HepG2 (cell line): Measurements from ENCODE around the gene SAMD15. TPM values are rescaled to one million over a fixed set of nuclear protein-coding genes. Genes with fewer than 3 reads are reported as not detected.

Source experiments
- DMAP1 ChIP-seq: IDR thresholded peaks from 2 replicates; pipeline ENCODE4 v1.6.1; 2016
- ISL2 ChIP-seq: sonication (generic); formaldehyde crosslinking; IDR thresholded peaks from 2 replicates; pipeline ENCODE4 v1.5.0; 2020; ENCODE audit warnings: missing genetic modification reagents
- KAT2B ChIP-seq: fragments of 150-350 bp; IDR thresholded peaks from 2 replicates; pipeline ENCODE4 v1.6.1; 2014; ENCODE audit warnings: low read depth, low read length, borderline replicate concordance
- MIER3 ChIP-seq: IDR thresholded peaks from 2 replicates; pipeline ENCODE4 v1.6.1; 2016; ENCODE audit warnings: missing compliant biosample characterization, borderline replicate concordance
- MZF1 ChIP-seq: sonication (generic); formaldehyde crosslinking; IDR thresholded peaks from 2 replicates; pipeline ENCODE4 v1.8.1; 2023; ENCODE audit warnings: mild to moderate bottlenecking, missing genetic modification reagents, borderline replicate concordance
- RARA ChIP-seq: IDR thresholded peaks from 2 replicates; pipeline ENCODE4 v1.6.1; 2016; ENCODE audit warnings: missing genetic modification reagents, missing compliant biosample characterization
- RXRB ChIP-seq: IDR thresholded peaks from 2 replicates; pipeline ENCODE4 v1.6.1; 2016; ENCODE audit warnings: borderline replicate concordance, missing genetic modification reagents, missing compliant biosample characterization
- SAFB2 ChIP-seq: sonication (generic); formaldehyde crosslinking; IDR thresholded peaks from 2 replicates; pipeline ENCODE4 v1.5.1; 2020; ENCODE audit warnings: missing genetic modification reagents, low read depth, mild to moderate bottlenecking, borderline replicate concordance
- SIN3A ChIP-seq: IDR thresholded peaks from 2 replicates; pipeline ENCODE4 v1.6.1; 2011; ENCODE audit warnings: low read depth, mild to moderate bottlenecking, control low read depth, low read length, borderline replicate concordance
- ZNF10 ChIP-seq: sonication (generic); formaldehyde crosslinking; IDR thresholded peaks from 2 replicates; pipeline ENCODE4 v1.4.0; 2020; ENCODE audit warnings: mild to moderate bottlenecking, low read depth, missing genetic modification reagents, borderline replicate concordance
- ZNF33A ChIP-seq: sonication (generic); formaldehyde crosslinking; IDR thresholded peaks from 2 replicates; pipeline ENCODE4 v1.5.1; 2020; ENCODE audit warnings: missing genetic modification reagents, mild to moderate bottlenecking, moderate library complexity, borderline replicate concordance
- ZNF567 ChIP-seq: sonication (generic); formaldehyde crosslinking; IDR thresholded peaks from 2 replicates; pipeline ENCODE4 v1.8.1; 2023; ENCODE audit warnings: mild to moderate bottlenecking, missing genetic modification reagents, borderline replicate concordance
- ZNF839 ChIP-seq: sonication (generic); formaldehyde crosslinking; IDR thresholded peaks from 2 replicates; pipeline ENCODE4 v1.4.0; 2020; ENCODE audit warnings: missing genetic modification reagents, mild to moderate bottlenecking, borderline replicate concordance
- polyA plus RNA-seq, 8 experiments: library from polyadenylated mRNA; depleted of rRNA in 3 of 8; stranded (reverse) in 7 of 8; unstranded in 1 of 8; fragments of >200 nt; fragmentation: Illumina TruSeq in 4 of 8; extraction: Trizol in 4 of 8; gene quantifications; 2 replicates each; pipeline versions ENCODE4 v1.2.1 to v1.2.3, GENCODE V29; 2011 to 2016; ENCODE audit warnings: low read depth in 4 of 8, missing spikeins in 1 of 8, mixed read lengths in 1 of 8; ENCODE audit not compliant: insufficient read depth in 1 of 8
- total RNA-seq, 5 experiments: library from RNA; depleted of rRNA; stranded (reverse); fragments of >200 nt; fragmentation: Illumina TruSeq; extraction: Trizol; gene quantifications; 2 replicates each; pipeline ENCODE4 v1.2.3, GENCODE V29; 2016; ENCODE audit warnings: low read depth in 1 of 5
- TF ChIP-seq, protein P1 (sequence below): sonication (generic); formaldehyde crosslinking; IDR thresholded peaks from 2 replicates; pipeline ENCODE4 v1.5.0; 2020; ENCODE audit warnings: missing genetic modification reagents, mild to moderate bottlenecking, borderline replicate concordance
- TF ChIP-seq, protein P2 (sequence below): fragments of 450-650 bp; IDR thresholded peaks from 2 replicates; pipeline ENCODE4 v1.6.1; 2017
- TF ChIP-seq, protein P3 (sequence below): sonication (generic); formaldehyde crosslinking; IDR thresholded peaks from 2 replicates; pipeline ENCODE4 v1.4.0; 2020; ENCODE audit warnings: missing genetic modification reagents, mild to moderate bottlenecking, borderline replicate concordance
- TF ChIP-seq, protein P4 (sequence below): fragments of 450-650 bp; IDR thresholded peaks from 2 replicates; pipeline ENCODE4 v1.6.1; 2016
- TF ChIP-seq, protein P5 (sequence below): sonication (generic); formaldehyde crosslinking; conservative IDR thresholded peaks from 2 replicates; pipeline ENCODE4 v1.4.0; 2020; ENCODE audit warnings: missing genetic modification reagents
- TF ChIP-seq, protein P6 (sequence below): IDR thresholded peaks from 2 replicates; pipeline ENCODE4 v1.6.1; 2016; ENCODE audit warnings: missing biosample characterization, missing genetic modification reagents, low read depth

SAMD15 gene
- total and polyA plus RNA-seq, 2 of the 13 experiments (the other 11 are each of a cell fraction or from before 2014, with no cell fraction given), result 0.09 to 1.3 TPM

DNA sequence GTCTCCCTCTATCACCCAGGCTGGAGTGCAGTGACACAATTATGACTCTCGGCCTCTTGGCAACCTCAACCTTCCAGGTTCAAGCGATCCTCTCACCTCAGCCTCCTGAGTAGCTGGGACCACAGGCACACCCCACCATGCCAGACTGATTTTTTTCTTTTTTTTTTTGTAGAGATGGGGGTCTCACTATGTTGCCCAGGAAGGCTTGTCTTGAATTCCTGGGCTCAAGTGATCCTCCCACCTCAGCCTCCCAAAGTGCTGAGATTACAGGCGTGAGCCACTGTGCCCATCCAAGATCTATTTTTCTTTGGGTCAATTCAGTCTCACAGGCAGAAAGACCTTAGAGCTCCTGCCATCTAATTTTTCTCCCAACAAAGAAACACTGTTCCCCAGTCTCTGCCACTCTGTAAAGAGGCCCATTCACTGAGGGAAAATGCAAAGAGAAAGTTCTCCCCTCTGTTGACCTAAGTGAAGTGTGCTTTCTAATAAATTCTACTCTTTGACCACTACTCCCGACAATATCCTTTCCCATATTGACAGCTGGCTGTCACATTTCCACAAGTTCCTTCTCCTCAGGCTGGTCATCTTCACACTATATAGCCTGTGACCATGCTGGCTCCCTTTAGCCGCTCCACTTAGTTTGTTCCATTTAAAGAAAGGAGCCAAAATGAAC lies 23.6 kb upstream of the SAMD15 start (continued):
- TF ChIP-seq, protein P1, sequence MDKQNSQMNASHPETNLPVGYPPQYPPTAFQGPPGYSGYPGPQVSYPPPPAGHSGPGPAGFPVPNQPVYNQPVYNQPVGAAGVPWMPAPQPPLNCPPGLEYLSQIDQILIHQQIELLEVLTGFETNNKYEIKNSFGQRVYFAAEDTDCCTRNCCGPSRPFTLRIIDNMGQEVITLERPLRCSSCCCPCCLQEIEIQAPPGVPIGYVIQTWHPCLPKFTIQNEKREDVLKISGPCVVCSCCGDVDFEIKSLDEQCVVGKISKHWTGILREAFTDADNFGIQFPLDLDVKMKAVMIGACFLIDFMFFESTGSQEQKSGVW, result no peak
- TF ChIP-seq, protein P2, sequence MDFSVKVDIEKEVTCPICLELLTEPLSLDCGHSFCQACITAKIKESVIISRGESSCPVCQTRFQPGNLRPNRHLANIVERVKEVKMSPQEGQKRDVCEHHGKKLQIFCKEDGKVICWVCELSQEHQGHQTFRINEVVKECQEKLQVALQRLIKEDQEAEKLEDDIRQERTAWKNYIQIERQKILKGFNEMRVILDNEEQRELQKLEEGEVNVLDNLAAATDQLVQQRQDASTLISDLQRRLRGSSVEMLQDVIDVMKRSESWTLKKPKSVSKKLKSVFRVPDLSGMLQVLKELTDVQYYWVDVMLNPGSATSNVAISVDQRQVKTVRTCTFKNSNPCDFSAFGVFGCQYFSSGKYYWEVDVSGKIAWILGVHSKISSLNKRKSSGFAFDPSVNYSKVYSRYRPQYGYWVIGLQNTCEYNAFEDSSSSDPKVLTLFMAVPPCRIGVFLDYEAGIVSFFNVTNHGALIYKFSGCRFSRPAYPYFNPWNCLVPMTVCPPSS, result no peak
- peak; percentile 46; the same call in 1 of the 2 replicates for TF ChIP-seq SIN3A
- no peak for TF ChIP-seq ZNF33A (CRISPR knock-in tag)
- TF ChIP-seq KAT2B, result no peak
- TF ChIP-seq, protein P3, sequence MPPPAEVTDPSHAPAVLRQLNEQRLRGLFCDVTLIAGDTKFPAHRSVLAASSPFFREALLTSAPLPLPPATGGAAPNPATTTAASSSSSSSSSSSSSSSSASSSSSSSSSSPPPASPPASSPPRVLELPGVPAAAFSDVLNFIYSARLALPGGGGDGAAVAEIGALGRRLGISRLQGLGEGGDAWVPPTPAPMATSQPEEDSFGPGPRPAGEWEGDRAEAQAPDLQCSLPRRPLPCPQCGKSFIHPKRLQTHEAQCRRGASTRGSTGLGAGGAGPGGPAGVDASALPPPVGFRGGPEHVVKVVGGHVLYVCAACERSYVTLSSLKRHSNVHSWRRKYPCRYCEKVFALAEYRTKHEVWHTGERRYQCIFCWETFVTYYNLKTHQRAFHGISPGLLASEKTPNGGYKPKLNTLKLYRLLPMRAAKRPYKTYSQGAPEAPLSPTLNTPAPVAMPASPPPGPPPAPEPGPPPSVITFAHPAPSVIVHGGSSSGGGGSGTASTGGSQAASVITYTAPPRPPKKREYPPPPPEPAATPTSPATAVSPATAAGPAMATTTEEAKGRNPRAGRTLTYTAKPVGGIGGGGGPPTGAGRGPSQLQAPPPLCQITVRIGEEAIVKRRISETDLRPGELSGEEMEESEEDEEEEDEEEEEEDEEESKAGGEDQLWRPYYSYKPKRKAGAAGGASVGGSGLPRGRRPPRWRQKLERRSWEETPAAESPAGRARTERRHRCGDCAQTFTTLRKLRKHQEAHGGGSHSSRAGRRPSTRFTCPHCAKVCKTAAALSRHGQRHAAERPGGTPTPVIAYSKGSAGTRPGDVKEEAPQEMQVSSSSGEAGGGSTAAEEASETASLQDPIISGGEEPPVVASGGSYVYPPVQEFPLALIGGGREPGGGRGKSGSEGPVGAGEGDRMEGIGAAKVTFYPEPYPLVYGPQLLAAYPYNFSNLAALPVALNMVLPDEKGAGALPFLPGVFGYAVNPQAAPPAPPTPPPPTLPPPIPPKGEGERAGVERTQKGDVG (CRISPR knock-in tag), result no peak
- TF ChIP-seq DMAP1 (CRISPR knock-in tag), result no peak
- no peak for TF ChIP-seq SAFB2 (CRISPR knock-in tag)
- TF ChIP-seq MZF1 (CRISPR knock-in tag), result no peak
- TF ChIP-seq, protein P4, sequence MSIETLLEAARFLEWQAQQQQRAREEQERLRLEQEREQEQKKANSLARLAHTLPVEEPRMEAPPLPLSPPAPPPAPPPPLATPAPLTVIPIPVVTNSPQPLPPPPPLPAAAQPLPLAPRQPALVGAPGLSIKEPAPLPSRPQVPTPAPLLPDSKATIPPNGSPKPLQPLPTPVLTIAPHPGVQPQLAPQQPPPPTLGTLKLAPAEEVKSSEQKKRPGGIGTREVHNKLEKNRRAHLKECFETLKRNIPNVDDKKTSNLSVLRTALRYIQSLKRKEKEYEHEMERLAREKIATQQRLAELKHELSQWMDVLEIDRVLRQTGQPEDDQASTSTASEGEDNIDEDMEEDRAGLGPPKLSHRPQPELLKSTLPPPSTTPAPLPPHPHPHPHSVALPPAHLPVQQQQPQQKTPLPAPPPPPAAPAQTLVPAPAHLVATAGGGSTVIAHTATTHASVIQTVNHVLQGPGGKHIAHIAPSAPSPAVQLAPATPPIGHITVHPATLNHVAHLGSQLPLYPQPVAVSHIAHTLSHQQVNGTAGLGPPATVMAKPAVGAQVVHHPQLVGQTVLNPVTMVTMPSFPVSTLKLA, result no peak
- TF ChIP-seq, protein P5, sequence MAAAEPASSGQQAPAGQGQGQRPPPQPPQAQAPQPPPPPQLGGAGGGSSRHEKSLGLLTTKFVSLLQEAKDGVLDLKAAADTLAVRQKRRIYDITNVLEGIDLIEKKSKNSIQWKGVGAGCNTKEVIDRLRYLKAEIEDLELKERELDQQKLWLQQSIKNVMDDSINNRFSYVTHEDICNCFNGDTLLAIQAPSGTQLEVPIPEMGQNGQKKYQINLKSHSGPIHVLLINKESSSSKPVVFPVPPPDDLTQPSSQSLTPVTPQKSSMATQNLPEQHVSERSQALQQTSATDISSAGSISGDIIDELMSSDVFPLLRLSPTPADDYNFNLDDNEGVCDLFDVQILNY (CRISPR knock-in tag), result no peak
- TF ChIP-seq RARA (CRISPR knock-in tag), result peak; percentile 68
- TF ChIP-seq MIER3, result 0 out of 2 replicates have a peak, but pooled peaks have one; percentile 34
- no peak for TF ChIP-seq ZNF10 (CRISPR knock-in tag)
- TF ChIP-seq, protein P6, sequence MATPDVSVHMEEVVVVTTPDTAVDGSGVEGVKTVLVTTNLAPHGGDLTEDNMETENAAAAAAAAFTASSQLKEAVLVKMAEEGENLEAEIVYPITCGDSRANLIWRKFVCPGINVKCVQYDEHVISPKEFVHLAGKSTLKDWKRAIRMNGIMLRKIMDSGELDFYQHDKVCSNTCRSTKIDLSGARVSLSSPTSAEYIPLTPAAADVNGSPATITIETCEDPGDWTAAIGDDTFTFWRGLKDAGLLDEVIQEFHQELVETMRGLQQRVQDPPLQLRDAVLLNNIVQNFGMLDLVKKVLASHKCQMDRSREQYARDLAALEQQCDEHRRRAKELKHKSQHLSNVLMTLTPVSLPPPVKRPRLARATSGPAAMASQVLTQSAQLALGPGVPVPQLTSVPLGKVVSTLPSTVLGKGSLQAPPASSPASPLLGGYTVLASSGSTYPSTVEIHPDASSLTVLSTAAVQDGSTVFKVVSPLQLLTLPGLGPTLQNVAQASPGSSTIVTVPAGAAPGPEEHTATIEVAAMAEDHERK (CRISPR knock-in tag), result no peak
- 0 out of 2 replicates have a peak, but pooled peaks have one; percentile 45 for TF ChIP-seq ISL2 (CRISPR knock-in tag)
- peak; percentile 37; the same call in 1 of the 2 replicates for TF ChIP-seq RXRB (CRISPR knock-in tag)
- TF ChIP-seq ZNF839 (CRISPR knock-in tag), result no peak
- TF ChIP-seq ZNF567 (CRISPR knock-in tag), result no peak
